Measurements from ENCODE around the gene KCNH1. TPM values are rescaled to one million over a fixed set of nuclear protein-coding genes. Genes with fewer than 3 reads are reported as not detected.

KCNH1 gene
- total RNA-seq, 1 experiment from 2014 or later, result not detected

DNA sequence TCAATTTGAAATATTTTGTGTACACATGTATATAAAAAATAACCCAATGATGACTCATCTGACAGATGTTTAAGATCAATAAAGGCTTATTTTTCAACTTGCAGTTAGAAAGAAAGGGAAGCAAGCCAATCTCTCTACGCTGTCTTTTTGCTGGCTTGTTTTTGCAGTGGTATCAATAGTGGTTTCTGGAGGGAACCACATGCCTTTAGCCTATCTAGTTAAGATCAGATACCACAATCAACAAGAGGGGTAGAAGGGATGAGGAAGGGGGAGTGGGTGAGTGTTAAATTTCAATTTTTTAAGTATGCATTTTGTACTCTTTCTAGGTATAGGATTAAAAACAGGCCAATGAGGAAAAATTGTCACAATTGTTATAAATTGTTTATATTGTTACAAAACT is 276.2 kb downstream of the KCNH1 start:
- Mint-ChIP-seq H3K9me3 (ENCODE audit: unreplicated experiment) (no peaks in the 10 kb centered on the region), H3K4me1 (ENCODE audit: low read depth, unreplicated experiment) (no peaks in the 10 kb centered on the region), H3K27ac (ENCODE audit: unreplicated experiment) (no peak overlapping the region), H3K36me3 (ENCODE audit: insufficient read depth, unreplicated experiment) (no peaks in the 10 kb centered on the region), H3K4me3 (ENCODE audit: unreplicated experiment) (no peak overlapping the region), H3K27me3 (ENCODE audit: insufficient read depth, unreplicated experiment) (peaks cover 3% of the 10 kb centered on the region)
- Histone ChIP-seq H3K36me3 (ENCODE audit: control insufficient read depth, insufficient read depth, low read length) (no peaks in the 10 kb centered on the region), H3K27me3 (replicated peaks; ENCODE audit: control insufficient read depth, insufficient read depth, low read length) (no peaks in the 10 kb centered on the region), H3K9me3 (no peaks in the 10 kb centered on the region), H3K4me3 (ENCODE audit: low read depth, low read length) (no peak overlapping the region), H3K4me1 (no peaks in the 10 kb centered on the region)
- TF ChIP-seq, protein P1, sequence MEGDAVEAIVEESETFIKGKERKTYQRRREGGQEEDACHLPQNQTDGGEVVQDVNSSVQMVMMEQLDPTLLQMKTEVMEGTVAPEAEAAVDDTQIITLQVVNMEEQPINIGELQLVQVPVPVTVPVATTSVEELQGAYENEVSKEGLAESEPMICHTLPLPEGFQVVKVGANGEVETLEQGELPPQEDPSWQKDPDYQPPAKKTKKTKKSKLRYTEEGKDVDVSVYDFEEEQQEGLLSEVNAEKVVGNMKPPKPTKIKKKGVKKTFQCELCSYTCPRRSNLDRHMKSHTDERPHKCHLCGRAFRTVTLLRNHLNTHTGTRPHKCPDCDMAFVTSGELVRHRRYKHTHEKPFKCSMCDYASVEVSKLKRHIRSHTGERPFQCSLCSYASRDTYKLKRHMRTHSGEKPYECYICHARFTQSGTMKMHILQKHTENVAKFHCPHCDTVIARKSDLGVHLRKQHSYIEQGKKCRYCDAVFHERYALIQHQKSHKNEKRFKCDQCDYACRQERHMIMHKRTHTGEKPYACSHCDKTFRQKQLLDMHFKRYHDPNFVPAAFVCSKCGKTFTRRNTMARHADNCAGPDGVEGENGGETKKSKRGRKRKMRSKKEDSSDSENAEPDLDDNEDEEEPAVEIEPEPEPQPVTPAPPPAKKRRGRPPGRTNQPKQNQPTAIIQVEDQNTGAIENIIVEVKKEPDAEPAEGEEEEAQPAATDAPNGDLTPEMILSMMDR (IDR thresholded peaks at IDR 0.05; ENCODE audit: insufficient read depth in 1 of 2, low read depth in 1 of 2, low read length in 1 of 2, severe bottlenecking in 1 of 2, unreplicated experiment in 1 of 2), result no peak
- CTCF ChIA-PET, result no interaction called here
- POLR2A ChIA-PET, result no interaction called here
- no peak for DNase-seq
- no TSS peak for BruUV-seq (replicated peaks)
- intact Hi-C loops (cut with micrococcal nuclease; ENCODE audit: unreplicated experiment), result no loop called here

DNA sequence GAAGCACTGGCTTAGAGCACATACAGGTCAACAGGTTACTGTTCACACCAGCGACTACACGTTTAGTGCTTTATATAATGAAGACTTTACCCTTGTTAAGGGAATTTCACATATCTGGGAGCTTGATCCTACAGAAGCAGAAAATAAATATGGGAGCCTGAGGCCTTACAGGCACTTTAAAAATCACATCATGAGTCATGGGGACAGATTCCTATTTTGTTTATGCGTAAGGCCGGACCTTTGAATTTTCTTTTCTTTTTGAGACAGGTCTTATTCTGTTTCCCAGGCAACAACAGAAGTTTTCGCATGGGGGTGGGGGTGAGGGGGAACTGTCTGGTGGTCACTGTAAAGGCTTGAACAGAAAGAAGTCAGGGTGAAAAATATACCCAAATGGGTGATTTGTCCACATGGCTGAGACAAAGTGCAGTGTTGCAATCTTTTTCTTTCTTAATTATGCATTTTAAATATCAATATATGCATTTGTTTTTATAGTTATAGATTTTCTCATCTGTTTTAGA is 276.7 kb downstream of the KCNH1 start:
- DNase-seq, result no peak
- no peaks in the 10 kb centered on the region for H3K27me3 ChIP-seq (replicated peaks; ENCODE audit: control insufficient read depth, insufficient read depth, low read length)
- Mint-ChIP-seq H3K36me3 (ENCODE audit: insufficient read depth, unreplicated experiment) (no peaks in the 10 kb centered on the region), H3K4me3 (ENCODE audit: unreplicated experiment) (no peak overlapping the region), H3K27me3 (ENCODE audit: insufficient read depth, unreplicated experiment) (peaks cover 3% of the 10 kb centered on the region), H3K9me3 (ENCODE audit: unreplicated experiment) (no peaks in the 10 kb centered on the region), H3K4me1 (ENCODE audit: low read depth, unreplicated experiment) (no peaks in the 10 kb centered on the region), H3K27ac (ENCODE audit: unreplicated experiment) (no peak overlapping the region)
- no peaks in the 10 kb centered on the region for H3K36me3 ChIP-seq (ENCODE audit: control insufficient read depth, insufficient read depth, low read length)
- TF ChIP-seq, protein P1 (IDR thresholded peaks at IDR 0.05; ENCODE audit: insufficient read depth in 1 of 2, low read depth in 1 of 2, low read length in 1 of 2, severe bottlenecking in 1 of 2, unreplicated experiment in 1 of 2), result no peak
- no peaks in the 10 kb centered on the region for H3K9me3 ChIP-seq
- H3K4me3 ChIP-seq (ENCODE audit: low read depth, low read length), result no peak overlapping the region
- intact Hi-C loops (cut with micrococcal nuclease; ENCODE audit: unreplicated experiment), result no loop called here
- POLR2A ChIA-PET, result no interaction called here
- no peaks in the 10 kb centered on the region for H3K4me1 ChIP-seq
- BruUV-seq (replicated peaks), result no TSS peak
- CTCF ChIA-PET, result no interaction called here

DNA sequence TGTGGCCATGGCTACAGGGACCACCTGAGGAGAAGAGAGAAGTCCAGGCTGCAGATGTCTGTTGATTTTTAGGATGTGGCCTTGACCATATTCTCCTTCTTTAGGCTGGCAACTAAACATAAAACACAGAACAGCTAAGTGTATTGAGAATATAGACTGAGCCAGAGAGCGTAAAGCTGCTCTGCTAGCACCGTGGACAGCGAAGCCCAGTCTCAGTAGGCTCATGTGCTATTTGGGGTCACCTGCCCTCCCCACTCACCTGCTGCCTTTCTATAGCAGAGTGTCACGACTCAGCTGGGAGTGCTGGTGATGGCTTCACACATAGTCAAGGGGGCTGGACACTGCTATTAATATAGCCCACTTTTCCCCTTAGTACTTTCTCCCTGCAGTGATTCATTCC is 278.5 kb downstream of the KCNH1 start:
- H3K4me1 ChIP-seq, result no peaks in the 10 kb centered on the region
- CTCF ChIA-PET, result no interaction called here
- no peak overlapping the region for H3K4me3 Mint-ChIP-seq (ENCODE audit: unreplicated experiment)
- no peak overlapping the region for H3K4me3 ChIP-seq (ENCODE audit: low read depth, low read length)
- POLR2A ChIA-PET, result no interaction called here
- H3K36me3 Mint-ChIP-seq (ENCODE audit: insufficient read depth, unreplicated experiment), result no peaks in the 10 kb centered on the region
- no peaks in the 10 kb centered on the region for H3K27me3 ChIP-seq (replicated peaks; ENCODE audit: control insufficient read depth, insufficient read depth, low read length)
- H3K27me3 Mint-ChIP-seq (ENCODE audit: insufficient read depth, unreplicated experiment), result peaks cover 3% of the 10 kb centered on the region
- H3K9me3 Mint-ChIP-seq (ENCODE audit: unreplicated experiment), result no peaks in the 10 kb centered on the region
- H3K36me3 ChIP-seq (ENCODE audit: control insufficient read depth, insufficient read depth, low read length), result no peaks in the 10 kb centered on the region
- intact Hi-C loops (cut with micrococcal nuclease; ENCODE audit: unreplicated experiment), result no loop called here
- no peak for DNase-seq
- no TSS peak for BruUV-seq (replicated peaks)
- TF ChIP-seq, protein P1 (IDR thresholded peaks at IDR 0.05; ENCODE audit: insufficient read depth in 1 of 2, low read depth in 1 of 2, low read length in 1 of 2, severe bottlenecking in 1 of 2, unreplicated experiment in 1 of 2), result no peak
- no peaks in the 10 kb centered on the region for H3K9me3 ChIP-seq
- no peak overlapping the region for H3K27ac Mint-ChIP-seq (ENCODE audit: unreplicated experiment)
- H3K4me1 Mint-ChIP-seq (ENCODE audit: low read depth, unreplicated experiment), result no peaks in the 10 kb centered on the region
